SK-N-MC (cell line): ENCODE measurements around the gene DPEP1.
"Not testable (repeated sequence)": the region's sequence is repeated elsewhere in the genome, so short reads cannot be mapped to it uniquely, and the experiment has no call there.

Source experiments
- DNase-seq: peaks from one replicate; pipeline ENCODE4 v3.0.0-alpha.2; 2011; ENCODE audit warnings: low read depth, low spot score
- H3K27ac ChIP-seq: fragments of 200-600 bp; sonication (generic); 2 replicates; pipeline ENCODE4 v1.5.1; 2016; ENCODE audit warnings: mixed run types
- H3K36me3 ChIP-seq: fragments of 200-600 bp; sonication (generic); 2 replicates; pipeline ENCODE4 v1.6.1; 2017; ENCODE audit warnings: antibody characterized with exemption, low read length, mixed read lengths; ENCODE audit not compliant: insufficient read depth
- H3K4me3 ChIP-seq: fragments of 200-600 bp; sonication (generic); 2 replicates; pipeline ENCODE4 v1.5.1; 2016
- H3K9ac ChIP-seq: fragments of 200-600 bp; sonication (generic); 2 replicates; pipeline ENCODE4 v1.8.0; 2017; ENCODE audit warnings: mixed run types, mixed read lengths; ENCODE audit not compliant: insufficient read length
- H3K9me3 ChIP-seq: fragments of 200-600 bp; sonication (generic); 2 replicates; pipeline ENCODE4 v1.6.1; 2017; ENCODE audit warnings: low read depth, mild to moderate bottlenecking, antibody characterized with exemption, low read length, moderate library complexity, mixed read lengths
- EZH2 ChIP-seq: fragments of 200-600 bp; sonication (generic); IDR thresholded peaks from one replicate; pipeline ENCODE4 v1.6.1; 2017; ENCODE audit warnings: antibody characterized with exemption
- FOXP2 ChIP-seq: optimal IDR thresholded peaks from 2 replicates; pipeline ENCODE3; 2011; ENCODE audit warnings: mild to moderate bottlenecking, moderate library complexity; ENCODE audit not compliant: insufficient read depth; ENCODE audit errors: extremely low read length, control extremely low read depth
- POLR2AphosphoS5 ChIP-seq: IDR thresholded peaks from 2 replicates; pipeline ENCODE4 v1.6.1; 2012; ENCODE audit warnings: mild to moderate bottlenecking, low read depth, low read length, borderline replicate concordance

DPEP1 gene

DNA sequence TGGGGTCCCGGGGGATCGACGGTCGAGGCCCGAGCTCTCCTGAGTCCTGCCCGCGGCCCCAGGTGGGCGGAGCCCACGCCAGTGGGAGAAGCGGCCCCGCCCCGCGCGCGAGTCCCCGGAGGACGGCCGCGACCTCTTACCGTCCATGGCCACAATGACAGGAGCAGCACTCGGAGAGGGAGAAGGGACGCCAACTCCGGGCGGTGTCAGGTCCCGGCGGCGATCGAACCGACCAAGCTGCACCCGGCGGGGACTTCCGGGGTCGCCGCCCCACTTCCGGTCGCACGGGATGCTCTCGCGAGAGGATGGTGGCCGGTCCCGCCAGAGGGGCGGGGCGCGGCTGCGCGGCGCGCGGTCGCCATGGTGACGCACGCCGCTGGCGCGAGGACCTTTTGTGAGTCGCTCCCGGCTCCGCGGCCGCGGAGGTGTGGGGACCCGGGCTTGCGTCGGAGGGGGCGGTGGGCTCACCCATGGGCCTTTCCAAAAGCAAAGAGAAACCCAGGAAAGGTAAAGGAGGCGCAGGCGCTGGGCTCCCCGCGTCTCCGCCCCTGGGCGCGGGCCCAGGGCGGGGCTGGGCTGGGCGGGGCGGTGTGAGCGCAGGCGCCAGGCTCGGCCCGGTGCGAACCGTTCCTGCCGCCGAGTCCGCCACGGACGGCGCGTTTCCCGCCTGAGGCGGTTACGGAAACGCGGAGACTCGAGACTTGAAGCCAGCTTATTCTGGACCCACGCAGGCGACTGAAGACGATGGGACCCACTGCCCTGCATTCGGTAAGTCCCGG is 44.2 kb downstream of the DPEP1 start, which contains the start of the genes CHMP1A and SPATA33:
Gene CHMP1A, minus strand, starts transcription at position 267 of the 779 bp plus-strand sequence. Its CDS starts 120 bp downstream, at position 147.
Gene SPATA33, plus strand, starts transcription at position 395 of the 779 bp plus-strand sequence. Its CDS starts 76 bp downstream, at position 471.
- Histone ChIP-seq H3K4me3 (peak within 1 kb of the TSS; percentile 83), H3K36me3 (peaks cover 7% of the 10 kb centered on the region; the same call in 1 of the 2 replicates), H3K9ac (peak within 1 kb of the TSS; percentile 89), H3K9me3 (no peaks in the 10 kb centered on the region), H3K27ac (no peak within 1 kb of the TSS)
- TF ChIP-seq EZH2 (no peak), FOXP2 (no peak), POLR2AphosphoS5 (peak; percentile 58; the same call in 1 of the 2 replicates)
- no peak for DNase-seq

DNA sequence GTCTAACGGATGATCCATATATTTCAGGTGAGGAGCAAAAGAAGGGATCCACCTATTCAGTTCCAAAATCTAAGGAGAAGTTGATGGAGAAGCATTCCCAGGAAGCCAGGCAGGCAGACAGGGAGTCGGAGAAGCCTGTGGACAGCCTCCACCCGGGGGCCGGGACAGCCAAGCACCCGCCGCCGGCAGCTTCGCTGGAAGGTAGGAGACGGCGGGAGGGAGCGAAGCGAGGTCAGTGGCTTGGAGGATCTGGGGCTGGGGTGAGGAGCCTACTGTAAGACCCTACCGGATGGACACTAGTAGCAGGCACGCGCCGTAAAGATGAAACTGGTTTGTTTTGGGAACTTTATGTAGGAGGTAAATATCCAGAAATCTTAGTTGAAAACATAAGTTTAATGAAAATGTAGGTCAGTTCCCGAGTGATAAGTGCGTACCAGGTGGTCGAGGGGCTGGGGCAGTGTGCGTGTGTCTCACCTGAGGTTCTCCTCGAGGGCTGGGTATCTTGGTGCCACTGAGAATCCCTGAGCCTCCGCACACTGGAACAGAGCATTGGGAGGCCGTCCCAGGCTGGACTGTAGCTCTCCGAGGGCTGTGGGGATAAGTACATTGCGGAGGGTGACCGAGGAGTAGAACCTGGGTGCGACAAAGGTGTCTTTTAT is 44.9 kb downstream of the DPEP1 start:
- H3K27ac ChIP-seq: no peak overlapping the region
- peak overlapping the region; percentile 83 for H3K4me3 ChIP-seq
- TF ChIP-seq FOXP2 (no peak), POLR2AphosphoS5 (no peak), EZH2 (no peak)
- peaks cover 7% of the 10 kb centered on the region; the same call in 1 of the 2 replicates for H3K36me3 ChIP-seq
- no peak for DNase-seq
- no peaks in the 10 kb centered on the region for H3K9me3 ChIP-seq
- H3K9ac ChIP-seq: peak overlapping the region; percentile 89

DNA sequence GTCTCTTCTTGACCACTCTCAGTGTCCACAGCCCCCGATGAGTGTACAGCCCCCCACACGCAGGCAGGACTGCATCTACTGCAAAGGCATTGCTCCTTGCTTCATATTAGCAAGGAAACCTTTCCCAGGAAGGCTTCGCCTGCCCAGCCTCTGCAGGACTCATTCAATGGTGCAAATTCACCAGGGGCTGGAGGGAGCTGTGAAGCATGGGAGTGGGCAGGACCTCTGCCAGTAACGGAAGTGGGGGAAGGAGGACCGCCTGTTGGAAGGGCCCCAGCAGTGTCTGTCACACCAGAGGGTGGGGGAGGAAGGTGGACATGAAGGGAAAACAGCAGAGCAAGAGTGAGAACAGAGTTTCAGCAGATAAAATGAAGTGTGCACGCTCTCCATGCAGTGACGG is 46.7 kb downstream of the DPEP1 start:
- H3K9ac ChIP-seq: no peak overlapping the region
- H3K9me3 ChIP-seq: no peaks in the 10 kb centered on the region
- H3K4me3 ChIP-seq: no peak overlapping the region
- no peak overlapping the region for H3K27ac ChIP-seq
- H3K36me3 ChIP-seq: peaks cover 7% of the 10 kb centered on the region; the same call in 1 of the 2 replicates
- TF ChIP-seq POLR2AphosphoS5 (no peak), FOXP2 (no peak), EZH2 (no peak)
- DNase-seq: no peak

DNA sequence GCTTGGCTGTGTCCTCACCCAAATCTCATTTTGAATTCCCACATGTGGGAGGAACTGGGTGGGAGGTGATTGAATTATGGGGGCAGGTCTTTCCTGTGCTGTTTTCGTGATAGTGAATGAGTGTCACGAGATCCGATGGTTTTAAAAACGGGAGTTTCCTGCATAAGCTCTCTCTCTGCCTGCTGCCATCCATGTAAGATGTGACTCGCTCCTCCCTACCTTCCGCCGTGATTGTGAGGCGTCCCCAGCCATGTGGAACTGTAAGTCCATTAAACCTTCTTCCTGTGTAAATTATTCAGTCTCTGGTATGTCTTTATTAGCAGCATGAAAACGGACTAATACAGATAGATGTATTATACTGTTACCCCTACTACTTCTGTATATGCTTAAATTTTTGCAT is 47.8 kb downstream of the DPEP1 start:
- Histone ChIP-seq H3K9me3 (no peaks in the 10 kb centered on the region), H3K36me3 (peaks cover 7% of the 10 kb centered on the region; the same call in 1 of the 2 replicates), H3K27ac (no peak overlapping the region), H3K9ac (no peak overlapping the region), H3K4me3 (no peak overlapping the region)
- TF ChIP-seq EZH2 (no peak), POLR2AphosphoS5 (no peak), FOXP2 (no peak)
- DNase-seq: no peak

- not testable (repeated sequence) for H3K36me3 ChIP-seq, DNase-seq
Measured at GRCh38 chr16:89664238-89664637, 50.8 kb downstream of the DPEP1 start.

GRCh38 chr16:89667000-89667399 is 53.6 kb downstream of the DPEP1 start:
- not testable (repeated sequence) for H3K9ac ChIP-seq, H3K4me3 ChIP-seq, H3K9me3 ChIP-seq, H3K27ac ChIP-seq, DNase-seq, H3K36me3 ChIP-seq

More at GRCh38 chr16:89664238-89664637, 50.8 kb downstream of the DPEP1 start:
- not testable (repeated sequence) for H3K9ac ChIP-seq, H3K27ac ChIP-seq, H3K4me3 ChIP-seq, H3K9me3 ChIP-seq

- Histone ChIP-seq H3K9me3 (no peaks in the 10 kb centered on the region), H3K36me3 (no peaks in the 10 kb centered on the region), H3K4me3 (no peak overlapping the region), H3K9ac (no peak overlapping the region), H3K27ac (no peak overlapping the region)
- TF ChIP-seq EZH2: no peak
- DNase-seq: no peak
Measured at GRCh38 chr16:89667633-89668032, 54.2 kb downstream of the DPEP1 start.

- Histone ChIP-seq H3K9ac (no peak overlapping the region), H3K36me3 (no peaks in the 10 kb centered on the region), H3K27ac (no peak overlapping the region), H3K4me3 (no peak overlapping the region), H3K9me3 (no peaks in the 10 kb centered on the region)
- no peak for DNase-seq
- TF ChIP-seq FOXP2 (no peak), POLR2AphosphoS5 (no peak), EZH2 (no peak)
Measured at GRCh38 chr16:89668790-89669158, 55.3 kb downstream of the DPEP1 start.

DNA sequence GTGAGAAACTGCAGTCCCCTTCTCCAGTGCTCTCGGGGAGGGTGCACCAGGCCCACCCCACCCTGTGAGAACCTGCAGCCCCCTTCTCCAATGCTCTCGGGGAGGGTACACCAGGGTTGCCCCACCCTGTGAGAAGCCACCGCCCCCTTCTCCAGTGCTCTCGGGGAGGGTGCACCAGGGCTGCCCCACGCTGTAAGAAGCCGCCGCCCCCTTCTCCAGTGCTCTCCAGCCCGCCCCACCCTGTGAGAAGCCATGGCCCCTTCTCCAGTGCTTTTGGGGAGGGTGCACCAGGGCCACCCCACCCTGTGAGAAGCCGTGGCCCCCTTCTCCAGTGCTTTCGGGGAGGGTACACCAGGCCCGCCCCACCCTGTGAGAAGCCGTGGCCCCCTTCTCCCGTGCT is 56.3 kb downstream of the DPEP1 start:
- Histone ChIP-seq H3K9me3 (no peaks in the 10 kb centered on the region), H3K9ac (no peak overlapping the region), H3K4me3 (no peak overlapping the region), H3K27ac (no peak overlapping the region), H3K36me3 (no peaks in the 10 kb centered on the region)
- no peak for DNase-seq
- TF ChIP-seq FOXP2 (no peak), POLR2AphosphoS5 (no peak), EZH2 (no peak)
